C4-2B (cell line): ENCODE results near the gene PTPN18.
"Not testable (repeated sequence)": the region's sequence is repeated elsewhere in the genome, so short reads cannot be mapped to it uniquely, and the experiment has no call there.

Experiments
- H3K27ac ChIP-seq: fragments of 450-650 bp; 2 replicates; pipeline ENCODE4 v1.5.1; 2017
- CTCF ChIP-seq: fragments of 450-650 bp; conservative IDR thresholded peaks from 2 replicates; pipeline ENCODE4 v1.5.1; 2017; ENCODE audit warnings: mild to moderate bottlenecking
- ZFX ChIP-seq: fragments of 450-650 bp; IDR thresholded peaks from 2 replicates; pipeline ENCODE4 v1.6.1; 2017

Gene PTPN18

DNA sequence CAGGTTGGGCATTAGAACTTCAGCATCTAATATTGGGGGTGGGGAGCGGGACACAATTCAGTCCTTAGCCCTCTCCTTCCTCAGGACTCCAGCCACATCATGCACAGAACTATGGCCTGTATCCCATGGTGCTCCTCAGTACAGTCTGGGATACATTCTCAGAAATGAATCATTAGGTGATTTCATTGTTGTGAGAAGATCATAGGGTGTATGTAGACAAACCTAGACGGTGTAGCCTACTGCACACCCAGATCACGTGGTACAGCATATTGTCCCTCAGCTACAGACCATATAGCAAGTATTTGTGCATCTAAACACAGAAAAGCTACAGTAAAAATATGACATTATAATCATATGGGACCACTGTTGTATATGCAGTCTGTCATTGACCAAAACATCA, 36.3 kb upstream of the PTPN18 start:
- no peak for TF ChIP-seq CTCF
- H3K27ac ChIP-seq = no peak overlapping the region

DNA sequence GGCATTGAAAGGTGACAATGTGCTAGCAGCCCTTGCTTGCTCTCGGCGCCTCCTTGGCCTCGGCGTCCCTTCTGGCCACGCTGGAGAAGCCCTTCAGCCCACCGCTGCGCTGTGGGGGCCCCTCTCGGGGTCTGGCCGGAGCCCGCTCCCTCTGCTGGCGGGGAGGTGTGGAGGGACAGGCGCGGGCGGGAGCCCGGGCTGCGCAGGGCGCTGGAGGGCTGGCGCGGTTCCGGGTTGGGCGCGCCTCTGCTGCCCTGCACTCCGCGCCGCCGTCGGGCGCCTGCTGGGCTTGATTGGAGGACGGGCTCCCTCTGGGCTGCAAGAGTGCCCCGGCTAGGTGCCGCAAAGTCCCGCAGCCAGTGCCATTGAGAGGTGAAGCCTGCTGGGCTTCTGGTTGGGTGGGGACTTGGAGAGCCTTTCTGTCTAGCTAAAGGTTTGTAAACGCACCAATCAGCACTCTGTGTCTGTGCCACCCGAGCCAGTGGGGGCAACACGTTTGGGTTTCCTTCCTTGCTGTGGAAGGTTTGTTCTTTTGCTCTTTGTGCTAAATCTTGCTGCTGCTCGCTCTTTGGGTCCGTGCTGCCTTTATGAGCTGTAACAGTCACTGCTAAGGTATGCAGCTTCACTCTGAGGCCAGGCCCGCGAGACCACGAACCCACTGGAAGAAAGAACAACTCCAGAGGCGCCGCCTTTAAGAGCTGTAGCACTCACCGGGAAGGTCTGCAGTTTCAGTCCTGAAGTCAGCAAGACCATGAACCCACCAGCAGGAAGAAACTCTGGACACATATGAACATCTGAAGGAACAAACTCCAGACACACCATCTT, 27.9 kb upstream of the PTPN18 start:
- no peak overlapping the region for H3K27ac ChIP-seq
- TF ChIP-seq CTCF (no peak), ZFX (no peak)

DNA sequence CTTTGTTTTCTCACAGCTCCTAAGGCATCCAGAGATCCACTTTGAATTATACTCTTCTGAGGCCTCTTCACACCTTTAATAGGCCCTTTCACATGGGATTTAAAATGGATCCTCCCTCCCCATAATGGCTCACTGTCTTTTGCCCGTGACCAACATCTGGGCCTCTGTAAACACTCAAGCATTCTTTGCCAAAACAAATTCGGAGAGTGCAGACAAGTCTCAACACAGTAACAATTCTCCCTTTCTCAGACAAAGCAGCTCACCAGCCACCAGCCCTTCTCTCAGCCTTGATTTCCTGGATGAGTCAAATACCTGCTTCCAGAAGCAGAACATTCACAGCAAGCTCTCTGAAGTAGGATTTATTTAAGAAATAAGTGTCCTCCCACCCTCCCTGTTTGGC, 27.1 kb upstream of the PTPN18 start:
- TF ChIP-seq CTCF = no peak
- no peak for TF ChIP-seq ZFX
- H3K27ac ChIP-seq = no peak overlapping the region

DNA sequence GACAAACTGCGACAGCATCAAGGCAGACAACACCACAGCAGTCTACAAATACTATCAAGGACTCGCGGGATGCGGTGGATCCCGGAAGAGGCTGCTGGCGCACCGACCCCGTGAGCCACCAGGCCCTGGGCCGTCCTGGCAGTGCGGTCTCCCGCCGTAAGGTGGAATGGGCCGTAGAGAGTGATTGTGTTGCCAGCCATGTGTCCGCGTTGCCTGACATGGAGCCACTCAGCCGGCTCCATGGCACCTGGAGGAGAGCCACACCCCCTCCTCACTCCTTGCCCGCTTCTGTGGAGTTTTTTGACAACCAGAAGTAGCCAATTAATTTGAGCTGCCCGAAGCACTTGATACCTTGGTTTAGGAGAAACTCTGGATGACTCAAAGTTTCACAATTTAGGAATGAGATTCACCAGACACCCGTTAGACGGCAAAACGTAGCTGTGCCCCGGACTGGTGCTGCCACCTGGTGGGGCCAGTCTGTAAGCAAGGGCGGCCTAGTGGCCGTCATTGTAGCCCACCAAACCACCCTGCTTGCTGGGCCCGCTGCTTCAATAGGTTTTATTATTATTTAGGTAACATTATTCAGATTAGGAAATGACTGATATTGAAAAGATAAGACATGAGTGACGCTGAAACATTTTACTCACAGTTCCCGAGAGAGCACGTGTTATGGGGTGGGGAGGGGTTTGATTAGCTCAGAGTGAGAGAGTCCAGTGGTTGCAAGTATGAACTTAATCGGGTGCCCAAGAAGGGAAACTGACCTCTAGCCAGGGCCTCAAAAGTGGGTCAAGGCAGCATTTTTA, 23.4 kb upstream of the PTPN18 start:
- no peak for TF ChIP-seq ZFX
- peak; percentile 94 for TF ChIP-seq CTCF

DNA sequence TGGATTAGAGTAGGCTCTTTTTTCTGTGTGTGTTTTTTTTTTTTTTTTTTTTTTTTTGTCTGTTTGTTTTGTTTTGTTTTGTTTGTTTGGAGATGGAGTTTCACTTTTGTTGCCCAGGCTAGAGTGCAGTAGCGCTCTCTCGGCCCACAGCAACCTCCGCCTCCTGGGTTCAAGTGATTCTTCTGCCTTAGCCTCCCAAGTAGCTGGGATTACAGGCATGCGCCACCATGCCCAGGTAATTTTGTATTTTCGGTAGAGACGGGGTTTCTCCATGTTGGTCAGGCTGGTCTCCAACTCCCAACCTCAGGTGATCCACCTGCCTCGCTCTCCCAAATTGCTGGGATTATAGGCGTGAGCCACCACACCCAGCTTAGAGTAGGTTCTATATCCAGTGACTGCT, 22.6 kb upstream of the PTPN18 start:
- not testable (repeated sequence) for H3K27ac ChIP-seq

More for the DNA sequence above, 23.4 kb upstream of the PTPN18 start:
- no peak overlapping the region for H3K27ac ChIP-seq

GRCh38 chr2:130334026-130334425, 21.8 kb upstream of the PTPN18 start:
- TF ChIP-seq CTCF (no peak), ZFX (no peak)
- no peak overlapping the region for H3K27ac ChIP-seq

GRCh38 chr2:130335226-130335625, 20.6 kb upstream of the PTPN18 start:
- no peak overlapping the region for H3K27ac ChIP-seq
- TF ChIP-seq CTCF = no peak
